COR-L47 (cell line): ENCODE results near the gene COL8A2.

Experiments used
- DNase-seq: peaks from one replicate; lab custom pipeline; 2025; lab: John Stamatoyannopoulos, UW

COL8A2 gene

GRCh38 chr1:36136535-36136934 is 11.5 kb upstream of the COL8A2 start:
- DNase-seq, result no peak

DNA sequence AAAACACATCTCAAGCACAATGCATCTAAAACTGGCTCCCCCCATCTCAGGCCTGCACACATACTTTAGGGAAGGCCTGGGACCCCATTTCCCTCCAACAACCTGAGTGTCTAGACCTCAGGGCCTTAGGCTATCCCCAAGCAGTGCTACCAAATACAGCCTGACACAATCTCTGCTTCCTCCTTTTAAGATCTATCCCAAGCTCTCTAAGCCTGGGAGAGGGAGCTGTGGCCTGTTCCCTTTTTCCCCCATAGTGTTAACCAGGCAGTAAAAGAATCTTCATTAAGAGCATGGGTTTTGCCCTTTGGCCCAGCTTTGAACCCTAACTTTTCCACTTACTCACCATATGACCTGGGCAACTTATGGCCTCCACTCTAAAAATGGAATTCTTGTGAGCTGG is 10.8 kb upstream of the COL8A2 start:
- DNase-seq, result no peak

- DNase-seq, result no peak
Observed at GRCh38 chr1:36135330-36135667, 10.3 kb upstream of the COL8A2 start.

- peak; percentile 11 for DNase-seq
Observed at GRCh38 chr1:36134505-36135329, 9.7 kb upstream of the COL8A2 start.

DNA sequence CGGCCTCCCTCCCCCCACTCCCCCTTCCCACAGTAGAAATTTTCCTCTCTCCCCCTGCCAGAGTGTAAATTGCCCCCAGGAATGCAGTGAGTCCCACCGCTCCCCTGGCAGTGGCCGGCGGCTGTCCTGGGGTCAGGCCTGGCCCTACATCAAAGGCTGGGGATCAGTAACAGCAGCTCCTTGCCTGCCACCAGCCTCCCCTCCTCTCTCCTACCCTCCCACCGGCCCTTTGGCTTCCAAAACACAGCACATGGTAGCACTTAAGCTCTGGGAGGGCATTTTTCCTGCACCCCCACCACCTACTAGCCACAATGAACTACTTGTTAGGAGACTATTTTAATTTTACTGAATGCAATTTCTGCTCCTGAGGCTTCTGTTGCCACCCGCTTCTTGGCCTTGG is 9.0 kb upstream of the COL8A2 start:
- DNase-seq, result no peak

DNA sequence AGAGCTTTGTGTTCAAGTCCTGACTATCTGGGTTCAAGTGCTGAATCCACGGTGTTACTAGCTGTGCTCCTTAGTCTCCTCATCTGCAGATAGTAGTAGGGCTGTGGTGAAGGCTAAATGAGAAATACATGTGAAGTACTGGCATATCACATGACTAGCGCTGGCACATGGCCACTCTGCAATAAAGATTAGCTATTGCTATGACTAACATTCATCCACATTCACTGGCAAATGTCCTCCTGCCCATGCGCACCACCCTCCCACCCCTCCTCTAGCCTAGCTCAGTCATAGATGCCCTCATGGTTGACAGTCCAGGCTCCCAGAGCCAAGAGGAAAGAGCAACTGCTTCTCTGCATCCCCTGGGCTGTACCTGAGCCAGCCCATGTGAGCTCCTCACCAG is 8.5 kb upstream of the COL8A2 start:
- no peak for DNase-seq

GRCh38 chr1:36132029-36132428 is 7.0 kb upstream of the COL8A2 start:
- DNase-seq, result no peak

- DNase-seq, result no peak
Observed at GRCh38 chr1:36128905-36129206, 3.8 kb upstream of the COL8A2 start.

DNA sequence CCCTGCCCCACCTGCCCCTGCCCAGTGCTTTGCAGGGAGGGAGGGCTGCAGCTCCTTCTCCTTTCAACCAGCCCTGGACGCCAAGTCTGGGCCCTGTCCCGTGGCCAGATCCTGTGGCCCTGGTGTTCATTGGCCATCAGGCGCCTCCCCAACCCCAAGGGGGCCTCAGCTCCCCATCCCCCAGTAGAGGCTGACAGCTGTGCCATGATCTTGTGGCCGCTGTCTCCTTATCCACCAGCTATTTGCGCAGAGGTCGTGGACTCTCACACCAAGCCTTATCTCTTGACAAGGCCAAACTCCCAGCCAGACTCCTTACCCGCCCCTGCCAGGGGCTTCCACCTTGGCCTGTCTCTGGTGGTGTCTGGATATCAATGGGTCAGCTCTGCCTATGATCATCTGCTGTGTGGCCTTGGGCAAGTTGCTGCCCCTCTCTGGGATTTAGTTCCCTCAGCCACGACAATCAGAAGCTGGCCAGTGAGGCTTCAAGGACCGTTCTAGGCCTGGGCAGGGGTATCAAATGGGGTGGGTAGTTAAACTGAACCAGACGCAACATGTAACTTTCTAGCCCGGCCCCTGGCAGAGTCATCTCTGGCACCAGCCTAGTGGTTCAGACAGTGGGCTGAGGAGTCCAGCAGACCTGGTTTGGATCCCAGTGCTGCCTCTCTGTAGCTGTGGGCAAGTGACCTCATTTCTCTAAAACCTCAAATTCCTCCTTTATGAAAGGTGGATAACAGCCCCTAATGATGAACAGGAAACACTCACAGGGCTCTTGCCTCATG is 3.3 kb upstream of the COL8A2 start:
- no peak for DNase-seq

DNA sequence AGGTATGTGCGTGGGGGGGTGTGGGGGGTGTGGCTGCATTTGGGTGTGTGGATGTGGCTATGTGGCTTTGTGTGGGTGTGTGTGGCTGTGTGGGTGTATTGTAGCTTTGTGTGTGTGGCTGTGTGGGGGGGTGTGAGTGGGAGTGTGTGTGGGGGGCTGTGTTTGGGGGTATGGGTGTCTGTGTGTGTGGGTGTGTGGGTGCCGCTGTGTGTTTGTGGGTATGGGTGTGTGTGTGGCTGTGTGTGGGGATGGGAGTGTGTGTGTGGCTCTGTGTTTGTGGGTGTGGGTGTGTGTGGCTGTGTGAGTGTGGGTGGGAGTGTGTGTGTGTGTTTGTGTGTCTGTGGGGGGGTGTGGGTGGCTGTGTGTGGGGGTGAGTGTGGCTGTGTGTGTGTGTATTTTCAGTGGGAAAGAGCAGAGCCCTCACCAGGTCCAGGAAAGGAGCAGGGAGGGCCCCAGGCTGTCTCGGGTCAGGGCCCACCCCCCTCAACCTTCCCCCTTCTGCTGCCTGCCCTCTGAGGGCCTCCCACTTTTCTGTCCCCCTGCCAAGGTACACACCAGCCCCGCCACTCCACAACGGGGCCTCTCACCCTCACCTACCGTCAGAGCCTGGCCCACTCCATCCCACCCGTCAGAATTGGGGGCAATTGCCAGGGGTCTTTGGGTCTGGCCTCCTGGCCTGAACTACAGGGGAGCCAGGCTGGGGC is 1.9 kb upstream of the COL8A2 start:
- DNase-seq, result no peak

DNA sequence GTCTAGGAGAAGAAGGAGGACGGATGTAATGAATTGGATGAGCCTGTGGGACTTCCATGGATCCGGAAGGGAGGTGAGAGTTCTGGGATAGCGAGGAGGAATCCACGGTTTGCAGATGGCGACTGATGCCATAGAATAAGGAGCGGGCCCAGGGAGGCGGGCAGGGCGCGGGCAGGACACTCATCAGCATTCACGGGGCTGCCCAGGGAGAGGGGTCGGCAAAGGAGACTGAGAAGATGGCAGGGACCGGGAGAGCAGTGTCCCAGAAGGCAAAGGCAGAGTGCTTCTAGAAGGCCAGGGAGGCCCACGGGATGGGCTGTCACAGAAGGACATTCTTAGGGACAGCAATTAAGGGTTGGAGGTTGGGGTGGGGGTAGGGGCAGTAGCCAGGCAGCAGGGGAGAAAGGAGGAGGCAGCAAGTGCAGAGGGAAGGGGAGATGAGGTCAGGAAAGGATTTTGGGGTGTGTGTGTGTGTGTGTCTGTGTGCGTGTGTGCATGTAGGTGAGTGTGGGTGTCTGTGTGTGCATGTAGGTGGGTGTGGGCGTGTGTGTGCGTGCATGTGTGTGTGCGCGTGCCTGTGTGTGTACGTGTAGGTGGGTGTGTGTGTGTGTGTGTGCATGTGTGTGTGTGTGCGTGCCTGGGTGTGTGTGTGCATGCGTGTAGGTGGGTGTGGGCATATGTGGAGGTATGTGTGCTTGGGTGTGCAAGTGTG is 1.1 kb upstream of the COL8A2 start:
- no peak for DNase-seq

GRCh38 chr1:36124404-36125128 is 456 bp downstream of the COL8A2 start:
- DNase-seq, result no peak

- DNase-seq, result no peak
Observed at GRCh38 chr1:36123356-36123755, 1.7 kb downstream of the COL8A2 start.

DNA sequence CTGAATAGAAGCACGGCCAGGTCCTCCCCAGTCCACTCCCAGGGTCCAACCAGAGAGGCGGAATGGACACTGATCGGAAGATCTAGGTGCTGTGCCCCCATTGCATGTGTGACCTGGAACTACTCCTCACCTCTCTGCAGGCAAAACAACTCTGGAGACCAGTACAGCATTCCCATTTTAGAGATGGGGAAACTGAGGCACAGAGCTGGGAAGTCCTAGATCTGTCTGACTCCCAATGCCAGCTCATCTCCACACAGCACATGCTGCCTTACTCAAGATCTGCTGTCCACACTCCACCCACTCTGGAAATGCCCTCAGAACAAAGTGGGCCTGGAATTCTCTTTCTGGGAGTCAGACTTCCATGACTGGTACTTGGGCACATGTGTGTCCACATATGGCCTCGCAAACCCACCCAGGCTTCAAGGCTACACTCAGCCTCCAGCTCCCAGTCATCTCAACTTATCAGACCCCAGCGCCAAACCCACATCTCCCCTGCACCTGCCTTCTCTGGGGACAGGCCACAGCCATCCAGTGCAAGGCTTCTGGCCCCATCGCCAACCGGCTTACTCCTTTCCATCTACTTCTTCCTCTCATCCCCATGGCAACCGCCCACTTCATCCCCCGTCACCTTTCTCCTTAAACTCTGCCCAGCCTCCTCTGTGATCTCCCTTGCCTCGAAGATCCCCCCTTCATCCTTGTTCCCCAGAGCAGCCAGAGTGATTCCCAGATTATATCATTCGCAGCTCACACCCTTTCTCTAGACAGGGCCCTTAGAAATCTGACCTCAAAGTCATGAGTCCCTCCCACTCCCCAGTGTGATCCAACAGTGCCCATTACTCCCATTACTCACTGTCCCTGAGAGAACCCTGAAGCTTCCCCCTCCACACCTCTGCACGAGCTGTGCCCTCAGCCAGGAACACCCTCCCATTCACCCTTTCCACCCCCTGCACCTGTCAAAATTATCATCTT is 2.7 kb downstream of the COL8A2 start:
- no peak for DNase-seq

DNA sequence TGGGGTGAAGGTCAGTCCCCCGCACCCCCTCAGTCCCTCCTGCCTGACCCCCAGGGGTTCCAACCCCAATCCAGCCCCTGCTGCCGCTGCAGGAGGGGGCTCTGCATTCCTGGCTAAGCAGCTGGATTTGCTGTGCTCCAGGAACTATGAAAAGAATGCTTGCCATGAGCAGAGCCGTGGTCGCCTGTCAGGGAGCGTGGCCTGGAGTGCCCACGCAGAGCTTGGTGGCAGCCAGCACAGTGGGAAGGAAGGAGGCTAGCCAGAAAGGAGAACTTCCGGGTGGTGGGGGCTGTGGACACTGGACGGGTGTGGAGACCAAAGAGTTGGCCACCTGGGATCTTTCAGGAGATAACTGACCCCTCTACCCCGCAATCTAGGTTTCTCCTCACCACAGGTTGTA is 5.6 kb downstream of the COL8A2 start:
- no peak for DNase-seq

DNA sequence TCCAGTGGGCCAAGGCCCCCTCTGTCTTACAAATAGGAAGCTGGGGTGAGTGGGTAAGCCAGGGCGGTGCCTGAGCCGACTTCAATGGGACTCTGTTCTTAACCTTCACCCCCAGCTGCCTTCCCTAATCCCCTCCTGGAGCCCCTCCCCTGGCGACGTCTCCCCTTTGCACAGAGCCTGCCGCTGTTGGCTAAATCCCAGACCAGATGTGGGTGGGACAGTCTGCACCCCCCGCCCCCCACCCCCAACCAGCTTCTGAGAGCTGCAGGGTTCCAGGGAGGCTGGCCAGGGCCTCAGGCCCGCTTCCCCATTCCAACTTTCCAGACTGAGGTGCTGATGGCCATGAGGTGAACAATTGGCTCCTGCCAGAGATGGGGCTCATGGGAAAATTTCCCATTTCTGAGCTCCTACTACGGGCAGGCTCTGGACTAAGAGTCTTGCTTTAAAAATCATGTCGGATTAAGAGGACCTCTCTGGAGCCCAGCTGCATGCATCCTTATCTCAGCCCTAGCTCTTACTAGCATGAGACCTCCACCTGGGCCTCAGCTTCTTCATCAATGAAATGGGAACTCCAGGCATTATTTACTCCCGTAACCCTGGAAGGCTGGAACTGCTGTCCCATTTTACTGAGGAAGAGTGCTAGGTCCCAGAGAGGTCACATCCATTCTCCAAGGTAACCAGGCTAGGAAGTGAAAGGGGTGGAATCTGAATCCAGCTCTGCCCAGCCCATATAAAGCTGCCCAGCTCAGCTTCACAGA is 6.4 kb downstream of the COL8A2 start:
- no peak for DNase-seq

- no peak for DNase-seq
Observed at GRCh38 chr1:36116901-36117300, 8.1 kb downstream of the COL8A2 start.

DNA sequence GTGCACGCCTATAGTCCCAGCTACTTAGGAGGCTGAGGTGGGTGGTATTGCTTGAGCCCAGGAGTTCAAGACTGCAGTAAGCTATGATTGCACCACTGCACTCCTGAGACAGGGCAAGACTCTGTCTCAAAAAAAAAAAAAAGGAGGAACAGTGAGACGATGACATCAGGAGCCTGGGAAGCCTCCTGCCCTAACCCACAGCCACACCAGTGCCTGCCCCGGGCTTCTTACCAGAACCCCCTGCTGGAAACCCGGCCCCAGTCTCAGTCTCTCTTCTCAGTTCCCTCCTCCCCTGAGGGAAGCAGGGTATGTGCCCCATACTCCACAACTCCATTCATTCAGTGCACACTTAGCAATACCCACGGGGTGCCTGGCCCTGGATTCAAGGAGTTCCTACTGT is 9.1 kb downstream of the COL8A2 start:
- no peak for DNase-seq

DNA sequence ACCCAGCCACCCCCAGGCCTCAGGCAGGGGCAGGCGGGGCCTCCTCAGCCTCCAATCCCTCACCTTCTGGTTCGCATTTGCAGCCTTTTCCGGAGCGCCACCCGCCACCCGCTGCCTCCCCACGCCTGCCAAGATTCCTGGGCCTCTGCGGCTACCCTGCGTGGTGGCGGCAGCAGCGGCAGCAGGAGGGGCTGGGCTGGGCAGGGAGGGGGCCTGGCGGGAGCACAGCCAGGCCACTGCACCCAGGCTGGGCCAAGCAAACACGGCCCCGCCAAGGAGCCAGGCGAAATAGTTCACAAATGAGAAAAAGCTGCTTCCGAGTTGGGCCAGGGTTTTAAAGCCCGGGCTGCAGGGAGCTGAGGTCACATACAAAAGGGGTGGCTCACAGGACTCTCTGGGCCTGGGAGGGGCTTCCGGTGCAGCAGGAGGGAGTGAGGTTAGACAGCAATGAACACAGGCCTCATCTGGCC is 9.8 kb downstream of the COL8A2 start:
- DNase-seq, result no peak

GRCh38 chr1:36114371-36114770 is 10.7 kb downstream of the COL8A2 start:
- DNase-seq, result no peak
